GM19397 (cell line): Measurements from ENCODE around the gene DUSP28.
A peak's percentile ranks its signal among the peaks of the same experiment; 100 is the strongest.
"Not testable (repeated sequence)": the region's sequence is repeated elsewhere in the genome, so short reads cannot be mapped to it uniquely, and the experiment has no call there.

Experiments used
- ATAC-seq: cut with Tn5 transposase; IDR thresholded peaks from one replicate; pipeline ENCODE4 v1.9.1; 2021; ENCODE audit warnings: mild to moderate bottlenecking, moderate library complexity; ENCODE audit not compliant: unreplicated experiment

The DUSP28 gene

GRCh38 chr2:240558236-240558761 lies 1.9 kb upstream of the DUSP28 start:
- no peak for ATAC-seq

- ATAC-seq, result no peak
These were observed 871 bp upstream of the DUSP28 start for GRCh38 chr2:240559286-240559685.

GRCh38 chr2:240560480-240561324 lies 545 bp downstream of the DUSP28 start:
- peak; percentile 57 for ATAC-seq

DNA sequence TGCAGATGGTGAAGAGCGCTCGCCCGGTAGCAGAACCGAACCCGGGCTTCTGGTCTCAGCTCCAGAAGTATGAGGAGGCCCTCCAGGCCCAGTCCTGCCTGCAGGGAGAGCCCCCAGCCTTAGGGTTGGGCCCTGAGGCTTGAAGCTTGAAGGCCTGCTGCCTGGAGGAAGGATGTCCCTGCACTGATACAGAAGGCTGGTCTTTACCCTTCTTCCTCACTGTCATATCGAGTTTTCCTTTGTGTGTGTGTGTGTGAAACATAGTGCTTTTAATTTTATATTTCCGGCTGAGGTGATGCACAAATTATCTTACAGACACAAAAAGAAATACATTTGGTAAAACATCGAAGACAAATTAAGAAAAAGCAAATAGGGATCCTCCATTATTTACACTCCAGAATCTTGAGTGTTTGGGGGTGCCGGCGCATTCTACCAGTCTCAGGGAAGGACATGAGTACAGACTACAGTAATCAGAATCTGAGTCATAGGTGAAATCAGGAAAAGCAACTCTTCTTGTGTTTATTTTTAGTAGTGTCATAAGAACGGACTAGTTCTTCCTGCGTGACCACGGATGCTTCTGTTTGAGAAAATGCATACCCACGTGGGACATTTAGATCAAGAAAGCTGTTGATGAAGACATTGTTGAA lies 1.3 kb downstream of the DUSP28 start:
- ATAC-seq, result peak; percentile 4

- not testable (repeated sequence) for ATAC-seq
These were observed 3.1 kb downstream of the DUSP28 start for GRCh38 chr2:240563231-240563630.

- ATAC-seq, result no peak
These were observed 3.9 kb downstream of the DUSP28 start for GRCh38 chr2:240563951-240564560.

GRCh38 chr2:240564561-240565332 lies 4.6 kb downstream of the DUSP28 start:
- no peak for ATAC-seq

GRCh38 chr2:240565333-240566202 lies 5.4 kb downstream of the DUSP28 start:
- peak; percentile 24 for ATAC-seq

DNA sequence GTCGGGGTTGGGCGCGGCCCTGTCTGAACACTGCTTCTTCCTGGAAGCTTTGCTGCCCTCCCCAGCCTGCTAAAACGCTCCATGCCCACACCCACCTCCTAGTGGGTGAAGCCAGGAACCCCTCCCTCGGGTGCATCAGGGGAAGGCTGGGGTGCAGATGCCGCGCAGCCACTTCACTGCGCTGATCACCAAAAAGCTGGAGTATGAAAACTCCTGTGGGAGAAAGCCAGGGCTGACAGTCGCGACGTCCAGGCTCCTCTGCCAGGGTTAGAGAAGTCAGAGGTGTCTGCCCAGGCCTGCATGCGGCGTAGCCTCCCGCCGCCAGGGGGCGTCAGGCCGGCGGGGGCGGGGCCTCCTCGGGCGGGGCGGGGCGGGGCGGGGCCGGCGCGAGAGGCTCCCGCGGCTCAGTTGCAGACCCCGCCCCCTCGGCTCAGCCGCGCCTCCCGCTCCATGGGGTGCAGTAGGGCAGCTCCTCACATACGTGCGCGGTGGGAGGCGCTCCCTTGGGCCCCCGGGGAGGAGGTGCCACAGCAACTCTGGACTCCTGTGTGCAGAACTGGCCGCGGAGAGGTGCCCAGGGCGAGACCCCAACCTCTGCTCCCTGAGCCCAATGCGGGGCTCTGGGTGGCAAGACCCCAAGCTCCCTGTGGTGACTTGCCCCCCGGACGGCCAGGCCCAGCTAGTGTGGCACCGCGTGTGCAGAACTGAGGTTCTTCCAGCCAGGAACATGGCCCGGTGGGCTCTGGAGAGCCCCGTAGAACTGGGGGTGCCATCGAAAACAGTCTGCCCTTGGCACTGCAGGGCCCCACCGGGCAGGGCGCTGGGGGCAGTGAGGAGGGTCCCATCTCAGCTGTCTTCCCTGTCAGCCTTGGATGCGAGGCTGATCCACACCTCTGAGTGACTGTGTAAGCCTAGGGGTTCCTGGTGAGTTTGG lies 6.3 kb downstream of the DUSP28 start:
- ATAC-seq, result peak; percentile 42

- ATAC-seq, result no peak
These were observed 7.1 kb downstream of the DUSP28 start for GRCh38 chr2:240567137-240567871.

DNA sequence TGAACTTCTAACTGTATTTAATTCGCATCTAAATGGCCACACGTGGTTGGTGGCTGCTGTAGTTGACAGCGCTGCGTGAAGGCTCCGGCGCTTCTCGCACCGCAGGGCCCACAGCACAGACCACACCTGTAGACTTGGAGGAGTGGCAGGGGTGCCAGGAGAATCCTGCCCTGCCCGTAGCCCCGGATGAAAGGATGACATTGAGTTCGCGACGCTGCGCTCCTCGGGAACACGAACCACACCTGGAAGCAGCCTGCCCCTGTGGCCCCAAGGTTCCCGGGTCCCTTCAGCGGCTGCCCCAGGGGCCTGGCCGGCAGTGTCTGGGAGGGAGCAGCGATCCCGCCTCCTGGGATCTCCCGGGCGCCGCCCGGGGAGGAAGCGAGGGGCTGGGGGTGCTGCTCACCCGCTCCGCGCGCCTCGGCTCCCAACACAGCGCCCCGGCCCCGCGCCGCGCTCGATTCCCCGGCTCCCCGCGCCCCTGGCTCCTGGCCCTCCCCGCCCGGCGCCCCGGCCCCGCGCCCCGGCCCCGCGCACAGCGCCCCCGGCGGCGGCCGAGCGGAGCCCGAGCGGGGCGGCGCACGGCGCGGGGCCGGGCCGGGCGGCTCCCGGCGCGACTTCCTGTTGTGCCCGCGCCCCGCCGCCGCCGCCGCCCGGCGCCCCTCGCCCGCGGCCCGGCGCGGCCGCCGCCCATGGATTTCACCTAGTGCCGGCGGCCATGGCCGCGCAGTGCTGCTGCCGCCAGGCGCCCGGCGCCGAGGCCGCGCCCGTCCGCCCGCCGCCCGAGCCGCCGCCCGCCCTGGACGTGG lies 7.9 kb downstream of the DUSP28 start, which contains the start of gene RNPEPL1:
RNPEPL1 (plus strand) TSS at position 613 of the 806 bp plus-strand sequence; CDS start at position 716, 103 bp downstream.
- ATAC-seq, result peak; percentile 35

DNA sequence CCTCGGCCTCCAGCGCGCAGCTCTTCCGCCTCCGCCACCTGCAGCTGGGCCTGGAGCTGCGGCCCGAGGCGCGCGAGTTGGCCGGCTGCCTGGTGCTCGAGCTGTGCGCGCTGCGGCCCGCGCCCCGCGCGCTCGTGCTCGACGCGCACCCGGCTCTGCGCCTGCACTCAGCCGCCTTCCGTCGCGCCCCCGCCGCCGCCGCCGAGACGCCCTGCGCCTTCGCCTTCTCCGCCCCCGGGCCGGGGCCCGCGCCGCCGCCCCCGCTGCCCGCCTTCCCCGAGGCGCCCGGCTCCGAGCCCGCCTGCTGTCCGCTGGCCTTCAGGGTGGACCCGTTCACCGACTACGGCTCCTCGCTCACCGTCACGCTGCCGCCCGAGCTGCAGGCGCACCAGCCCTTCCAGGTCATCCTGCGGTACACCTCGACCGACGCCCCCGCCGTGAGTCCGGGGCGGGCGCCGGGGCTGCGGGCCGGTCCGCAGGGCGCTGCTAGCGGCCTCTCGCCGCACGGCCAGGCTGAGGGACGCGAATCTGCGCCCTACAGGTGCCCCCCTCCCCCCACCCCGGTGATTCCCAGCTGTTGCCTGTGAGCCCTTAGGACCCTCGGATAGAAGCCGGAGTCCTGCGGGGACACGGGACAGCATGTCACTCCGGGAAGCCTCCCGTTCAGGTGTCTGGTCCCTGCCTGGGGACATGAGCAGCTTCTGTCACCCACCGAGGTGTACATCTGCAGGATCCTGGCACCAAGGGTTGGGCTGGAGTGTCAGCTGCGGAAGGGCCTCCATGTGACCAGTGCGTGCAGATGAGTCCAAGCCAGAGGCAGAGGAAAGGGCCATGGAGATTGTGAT lies 8.7 kb downstream of the DUSP28 start:
- ATAC-seq, result peak; percentile 18

- no peak for ATAC-seq
These were observed 9.4 kb downstream of the DUSP28 start for GRCh38 chr2:240569523-240569997.

DNA sequence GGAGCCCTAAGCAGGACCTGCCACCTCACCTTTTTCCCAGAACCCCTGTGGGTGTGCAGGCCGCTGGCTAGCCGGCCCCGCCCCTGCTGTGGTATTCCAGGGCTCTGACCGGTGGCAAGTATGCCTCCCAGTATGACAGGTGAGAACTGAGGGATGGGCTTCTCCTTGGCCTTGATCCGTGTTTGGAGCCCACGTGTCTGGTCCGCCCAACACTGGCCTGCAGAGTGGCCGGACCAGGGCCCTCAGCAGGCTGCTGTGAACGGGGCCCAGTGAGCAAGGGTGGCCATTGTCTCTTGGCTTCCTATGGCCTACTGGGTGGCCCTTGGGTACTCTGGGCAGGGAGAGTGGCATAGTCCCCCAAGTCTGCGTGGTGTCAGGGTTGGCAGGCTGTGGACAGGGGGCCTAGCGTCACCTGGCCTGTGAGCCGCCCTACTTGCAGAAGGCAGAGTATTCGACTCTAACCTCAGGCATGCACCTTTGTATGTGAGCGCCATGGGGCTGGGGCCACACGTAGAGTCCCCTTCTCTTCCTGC lies 9.9 kb downstream of the DUSP28 start:
- no peak for ATAC-seq

- ATAC-seq, result no peak
These were observed 10.6 kb downstream of the DUSP28 start for GRCh38 chr2:240570531-240571313.
